NCI-H748 (cell line): ENCODE data around the gene RTL5.
A peak's percentile ranks its signal among the peaks of the same experiment; 100 is the strongest.
"Not testable (repeated sequence)": the region's sequence is repeated elsewhere in the genome, so short reads cannot be mapped to it uniquely, and the experiment has no call there.

ENCODE experiments used
- DNase-seq: peaks from one replicate; lab custom pipeline; 2025; ENCODE audit not compliant: unreplicated experiment; lab: John Stamatoyannopoulos, UW

Gene RTL5

GRCh38 chrX:72131317-72132294, at the start of gene RTL5:
Gene RTL5 (minus strand): TSS chrX:72131915.
- DNase-seq: peak; percentile 98

- peak; percentile 15 for DNase-seq
Measured at GRCh38 chrX:72180539-72180938, 48.8 kb upstream of the RTL5 start.

- no peak for DNase-seq
Measured at GRCh38 chrX:72176981-72177380, 45.3 kb upstream of the RTL5 start.

DNA sequence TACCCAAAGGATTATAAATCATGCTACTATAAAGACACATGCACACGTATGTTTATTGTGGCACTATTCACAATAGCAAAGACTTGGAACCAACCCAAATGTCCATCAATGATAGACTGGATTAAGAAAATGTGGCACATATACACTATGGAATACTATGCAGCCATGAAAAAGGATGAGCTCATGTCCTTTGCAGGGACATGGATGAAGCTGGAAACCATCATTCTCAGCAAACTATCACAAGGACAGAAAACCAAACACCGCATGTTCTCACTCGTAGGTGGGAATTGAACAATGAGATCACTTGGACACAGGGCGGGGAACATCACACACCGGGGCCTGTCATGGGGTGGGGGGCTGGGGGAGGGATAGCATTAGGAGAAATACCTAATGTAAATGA, 44.6 kb upstream of the RTL5 start:
- not testable (repeated sequence) for DNase-seq

DNA sequence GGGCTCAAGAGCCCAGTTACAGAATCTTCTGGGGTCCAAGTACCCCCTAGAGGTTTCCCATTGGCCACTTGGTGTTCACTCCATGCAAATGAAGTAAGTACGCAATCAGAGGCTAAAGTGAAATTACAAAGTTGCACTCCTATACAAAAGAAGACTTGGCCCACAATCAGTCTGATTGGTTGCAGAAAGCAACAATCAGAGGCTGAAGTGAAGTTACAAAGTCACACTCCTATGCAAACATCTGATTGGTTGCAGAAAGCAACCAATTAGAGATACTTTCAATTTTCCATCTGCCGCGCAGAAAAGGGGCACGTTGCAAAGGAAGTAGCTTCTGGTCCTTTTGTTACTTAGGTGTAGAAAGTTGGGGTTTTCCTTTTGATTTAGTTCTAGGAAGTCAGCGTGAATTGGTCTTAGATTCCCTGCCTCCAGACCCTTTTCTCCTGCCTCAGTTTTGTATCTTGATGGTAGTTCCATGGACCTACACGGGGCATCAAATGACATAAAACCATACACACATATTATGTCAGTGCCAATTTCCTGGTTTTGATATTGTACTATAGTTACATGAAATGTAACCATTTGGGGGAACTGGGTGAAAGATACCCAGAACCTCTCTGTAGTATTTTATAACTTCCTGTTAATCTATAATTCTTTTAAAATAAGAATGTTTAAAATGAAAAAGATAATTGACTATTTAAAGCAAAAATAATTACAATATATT, 37.5 kb upstream of the RTL5 start:
- no peak for DNase-seq

- DNase-seq: no peak
Measured at GRCh38 chrX:72165551-72165950, 33.8 kb upstream of the RTL5 start.

GRCh38 chrX:72159769-72160168, 28.1 kb upstream of the RTL5 start:
- no peak for DNase-seq

- no peak for DNase-seq
Measured at GRCh38 chrX:72158773-72159172, 27.1 kb upstream of the RTL5 start.

DNA sequence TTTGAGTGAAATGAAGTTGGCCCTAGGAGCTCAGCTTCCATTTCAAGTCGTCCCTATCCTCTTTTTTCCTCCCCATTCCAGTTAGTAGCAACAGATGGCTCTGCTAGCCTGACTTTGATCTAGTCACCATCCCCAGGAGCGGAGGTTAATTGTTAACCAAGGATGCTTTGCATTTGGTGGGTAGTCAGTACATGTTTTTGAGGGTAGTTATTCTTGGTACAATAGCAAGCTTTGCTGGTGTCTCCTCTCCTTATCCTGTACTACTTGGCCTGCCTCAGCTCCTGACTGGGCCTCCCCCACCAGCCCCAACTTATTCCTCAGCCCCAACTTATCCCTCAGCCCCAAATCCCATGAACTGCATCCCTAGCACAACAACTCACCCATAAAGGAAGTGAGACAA, 14.8 kb upstream of the RTL5 start:
- no peak for DNase-seq

- DNase-seq: no peak
Measured at GRCh38 chrX:72145181-72145580, 13.5 kb upstream of the RTL5 start.

- no peak for DNase-seq
Measured at GRCh38 chrX:72143609-72143907, 11.8 kb upstream of the RTL5 start.

- no peak for DNase-seq
Measured at GRCh38 chrX:72142794-72143608, 11.3 kb upstream of the RTL5 start.

GRCh38 chrX:72142094-72142793, 10.5 kb upstream of the RTL5 start:
- DNase-seq: peak; percentile 95

- peak; percentile 4 for DNase-seq
Measured at GRCh38 chrX:72141372-72142004, 9.8 kb upstream of the RTL5 start.

- DNase-seq: no peak
Measured at GRCh38 chrX:72139538-72139937, 7.8 kb upstream of the RTL5 start.

DNA sequence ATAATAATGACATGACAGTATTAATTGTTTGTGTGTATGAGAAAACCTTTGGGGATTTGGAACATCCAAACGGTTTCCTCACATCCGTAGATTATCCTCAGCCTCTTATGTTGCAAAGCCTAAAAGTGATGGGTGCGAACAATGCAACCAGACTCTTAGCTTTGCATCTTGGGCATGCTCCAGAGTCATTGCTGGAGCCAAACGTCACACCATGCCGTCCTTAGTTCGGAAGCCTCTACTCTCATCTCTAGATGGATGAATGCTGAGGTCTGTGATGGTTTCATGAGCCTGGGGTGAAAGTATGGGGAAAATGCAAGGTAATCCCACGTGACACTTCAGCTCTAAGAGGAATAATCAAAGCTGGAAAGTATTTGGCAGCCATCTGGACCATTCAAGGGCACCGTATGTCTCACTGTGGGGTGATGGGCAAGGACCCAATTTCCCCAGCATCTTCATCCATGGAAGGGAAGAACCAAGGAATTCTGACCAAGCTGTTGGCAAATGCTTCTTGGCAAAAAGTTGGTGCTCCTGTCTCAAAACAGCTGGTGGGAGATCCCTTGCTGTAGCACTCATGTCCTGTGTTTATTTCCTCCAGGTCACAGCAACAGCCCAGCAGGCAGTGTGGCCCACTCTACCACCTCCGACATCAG, 6.3 kb upstream of the RTL5 start:
- no peak for DNase-seq

DNA sequence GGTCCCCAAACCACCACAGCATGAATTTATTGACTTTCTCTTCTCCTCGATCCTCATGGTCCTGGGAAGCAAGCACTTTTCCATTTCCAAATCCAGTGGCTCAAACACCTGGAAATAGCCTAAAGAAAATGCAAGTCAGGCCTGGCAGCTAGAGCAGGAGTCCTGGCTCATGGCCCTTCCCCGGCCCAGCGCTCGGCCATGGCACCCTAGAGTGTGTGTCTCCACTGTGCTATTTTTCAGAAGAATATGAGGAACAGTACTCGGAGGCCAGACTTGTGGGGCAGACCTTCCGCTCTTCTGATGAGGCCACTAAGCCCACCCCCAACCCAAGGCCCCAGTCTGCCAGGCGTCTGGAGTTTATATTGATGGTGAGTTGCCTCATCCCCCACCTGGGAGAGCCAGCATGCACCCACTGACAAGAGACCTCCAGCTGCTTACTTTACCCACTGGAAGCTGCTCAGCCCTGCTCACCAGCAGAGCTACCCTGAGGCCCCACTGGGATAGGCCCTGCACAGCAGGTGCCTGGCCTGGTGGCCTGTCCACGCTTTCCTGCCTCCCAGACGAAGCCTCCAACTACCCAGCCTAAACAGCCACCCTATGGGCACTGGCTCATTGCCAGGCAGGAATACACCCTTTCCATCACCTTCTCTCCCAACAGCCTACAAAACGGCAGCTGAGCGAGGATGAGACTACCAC, 2.3 kb upstream of the RTL5 start:
- DNase-seq: no peak

GRCh38 chrX:72132456-72132855, 741 bp upstream of the RTL5 start:
- DNase-seq: no peak

- DNase-seq: peak; percentile 38
Measured at GRCh38 chrX:72130762-72131250, 909 bp downstream of the RTL5 start.
